22Rv1 (cell line): ENCODE measurements around the gene SPATA6.

Experiments used
- CTCF ChIP-seq: fragments of 450-650 bp; IDR thresholded peaks from 2 replicates; pipeline ENCODE4 v1.5.1; 2017; ENCODE audit warnings: mild to moderate bottlenecking
- ZFX ChIP-seq: fragments of 450-650 bp; IDR thresholded peaks from 2 replicates; pipeline ENCODE4 v1.6.1; 2017; ENCODE audit warnings: antibody characterized with exemption, borderline replicate concordance

- TF ChIP-seq CTCF (no peak), ZFX (no peak)
These were observed 109.1 kb downstream of the SPATA6 start for GRCh38 chr1:48362901-48363300.
